Endothelial cell of umbilical vein (primary cell): ENCODE measurements around the gene GNE. TPM values are rescaled to one million over a fixed set of nuclear protein-coding genes. Genes with fewer than 3 reads are reported as not detected.

ENCODE experiments used
- BruUV-seq: library from RNA; stranded (reverse); fragments of 400-500 nt; replicated peaks from 2 replicates; lab custom pipeline; 2021; lab: Mats Ljungman, UMichigan
- CTCF ChIA-PET: fragments of 300-600, 350-600 bp; sonication (Branson Sonifier 250); formaldehyde crosslinking; loops from one replicate; lab custom pipeline; 2021; ENCODE audit warnings: antibody characterized with exemption, inconsistent platforms; lab: Charles Lee
- POLR2A ChIA-PET: fragments of 300-600, 350-600 bp; sonication (Branson Sonifier 250); formaldehyde crosslinking; loops from one replicate; lab custom pipeline; 2021; ENCODE audit warnings: antibody characterized with exemption, inconsistent platforms; lab: Charles Lee
- DNase-seq: peaks from one replicate; pipeline ENCODE4 v3.0.0-alpha.2; 2011; ENCODE audit warnings: low read depth, low spot score
- FAIRE-seq: peaks from 2 replicates; lab custom pipeline; 2011; peaks lifted over from hg19 to GRCh38; lab: Jason Lieb, UNC
- H2AFZ ChIP-seq: 2 replicates; pipeline ENCODE4 v1.6.0; 2012; ENCODE audit warnings: low read depth, low read length, control low read depth, inconsistent platforms
- H3K27ac ChIP-seq: 2 replicates; pipeline ENCODE4 v1.5.1; 2011; ENCODE audit warnings: low read depth, mild to moderate bottlenecking, control low read depth, low read length, moderate library complexity; ENCODE audit not compliant: insufficient read depth
- H3K27me3 ChIP-seq, 2 experiments: 2 replicates each; pipeline versions ENCODE4 v1.6.0 to v1.6.1; 2011; ENCODE audit warnings: low read length in 2 of 2, mixed read lengths in 1 of 2; ENCODE audit not compliant: control insufficient read depth in 2 of 2, insufficient read depth in 2 of 2
- H3K36me3 ChIP-seq, 2 experiments: 2 replicates in 1 of 2; 3 replicates in 1 of 2; pipeline ENCODE4 v1.5.1; 2011; ENCODE audit warnings: low read length in 2 of 2, mild to moderate bottlenecking in 1 of 2, moderate library complexity in 1 of 2; ENCODE audit not compliant: control insufficient read depth in 2 of 2, insufficient read depth in 2 of 2; ENCODE audit errors: extremely low read depth in 1 of 2
- H3K4me1 ChIP-seq: 3 replicates; pipeline ENCODE4 v1.5.1; 2011; ENCODE audit warnings: mild to moderate bottlenecking, low read length; ENCODE audit not compliant: control insufficient read depth, insufficient read depth; ENCODE audit errors: extremely low read depth
- H3K4me2 ChIP-seq: 2 replicates; pipeline ENCODE4 v1.6.1; 2011; ENCODE audit warnings: low read length, control low read depth, mixed read lengths; ENCODE audit not compliant: insufficient read depth
- H3K4me3 ChIP-seq, 3 experiments: fragments of 200-600 bp in 1 of 3; sonication (generic), shearing (Covaris generic) in 1 of 3; replicated peaks in 1 of 3; 2 replicates each; pipeline ENCODE4 v1.5.1; 2011 to 2016; ENCODE audit warnings: control low read depth in 3 of 3, low read length in 3 of 3, mild to moderate bottlenecking in 2 of 3, inconsistent platforms in 1 of 3, low read depth in 1 of 3, moderate library complexity in 1 of 3; ENCODE audit not compliant: insufficient read depth in 1 of 3
- H3K79me2 ChIP-seq: 2 replicates; pipeline ENCODE4 v1.6.0; 2012; ENCODE audit warnings: low read length, inconsistent platforms; ENCODE audit not compliant: control insufficient read depth, insufficient read depth
- H3K9ac ChIP-seq: replicated peaks from 2 replicates; pipeline ENCODE3; 2011; ENCODE audit warnings: low read length, control low read depth; ENCODE audit not compliant: insufficient read depth; ENCODE audit errors: extremely low read depth
- H3K9me1 ChIP-seq: replicated peaks from 3 replicates; pipeline ENCODE4 v1.6.0; 2011; ENCODE audit warnings: mild to moderate bottlenecking, low read length; ENCODE audit not compliant: control insufficient read depth, insufficient read depth; ENCODE audit errors: extremely low read depth
- H3K9me3 ChIP-seq: replicated peaks from 2 replicates; pipeline ENCODE4 v1.5.1; 2012; ENCODE audit warnings: low read length, inconsistent platforms; ENCODE audit not compliant: control insufficient read depth, insufficient read depth
- H4K20me1 ChIP-seq: replicated peaks from 2 replicates; pipeline ENCODE3; 2011; ENCODE audit warnings: mild to moderate bottlenecking, low read length; ENCODE audit not compliant: control insufficient read depth, insufficient read depth; ENCODE audit errors: extremely low read depth
- EZH2 ChIP-seq: IDR thresholded peaks from 2 replicates; pipeline ENCODE4 v1.6.1; 2012; ENCODE audit warnings: borderline replicate concordance, low read depth, mild to moderate bottlenecking, moderate library complexity, low read length, inconsistent platforms; ENCODE audit not compliant: severe bottlenecking
- FOS ChIP-seq: IDR thresholded peaks from 2 replicates; pipeline ENCODE4 v1.6.1; 2011; ENCODE audit warnings: mild to moderate bottlenecking, low read length, moderate library complexity, borderline replicate concordance; ENCODE audit not compliant: insufficient read depth
- GATA2 ChIP-seq: IDR thresholded peaks from 2 replicates; pipeline ENCODE4 v1.7.0; 2011; ENCODE audit warnings: low read depth, mild to moderate bottlenecking, moderate library complexity, mixed read lengths, low read length; ENCODE audit not compliant: insufficient read length, insufficient read depth
- JUN ChIP-seq: IDR thresholded peaks from 2 replicates; pipeline ENCODE4 v1.6.1; 2011; ENCODE audit warnings: borderline replicate concordance, low read depth; ENCODE audit not compliant: insufficient read length, insufficient read depth
- MYC ChIP-seq: IDR thresholded peaks from one replicate; pipeline ENCODE4 v1.6.1; 2011; ENCODE audit warnings: mild to moderate bottlenecking, low read depth, low read length
- POLR2A ChIP-seq: IDR thresholded peaks from 2 replicates; pipeline ENCODE4 v1.6.1; 2012; ENCODE audit warnings: low read depth, mild to moderate bottlenecking, control low read depth, low read length
- POLR2AphosphoS5 ChIP-seq: IDR thresholded peaks from 2 replicates; pipeline ENCODE4 v1.6.1; 2012; ENCODE audit warnings: low read depth, mild to moderate bottlenecking, control low read depth, low read length, moderate library complexity; ENCODE audit not compliant: insufficient read depth
- dilution Hi-C: fragments of 300-500 bp; cut with MboI; formaldehyde crosslinking; loops from one replicate; pipeline ENCODE4 v1.15.0; 2019; ENCODE audit warnings: low sequenced_read_pairs; ENCODE audit not compliant: extremely low pct_ligation_motif_present
- intact Hi-C: fragments of 100-400 bp; cut with micrococcal nuclease; formaldehyde crosslinking; loops from one replicate; pipeline ENCODE4 v1.10.0; 2022
- polyA plus RNA-seq, 4 experiments: library from polyadenylated mRNA; depleted of rRNA in 3 of 4; stranded (reverse) in 3 of 4; unstranded in 1 of 4; fragments of >200 nt; gene quantifications; 2 replicates each; pipeline versions ENCODE4 v1.2.1 to v1.2.3, GENCODE V29; 2011 to 2012; ENCODE audit warnings: missing spikeins in 1 of 4
- total RNA-seq: library from RNA; stranded (reverse); gene quantifications from 2 replicates; pipeline ENCODE4 v1.2.3, GENCODE V29; 2021
- TF ChIP-seq, protein P1 (sequence below): IDR thresholded peaks from 2 replicates; pipeline ENCODE4 v1.6.1; 2011; ENCODE audit not compliant: insufficient read depth, insufficient read length
- TF ChIP-seq, protein P2 (sequence below), 2 donors: IDR thresholded peaks; 1 replicate in 1 of 2; 2 replicates in 1 of 2; pipeline ENCODE4 v1.5.1; 2011; ENCODE audit warnings: low read length in 2 of 2, mild to moderate bottlenecking in 2 of 2, moderate library complexity in 2 of 2, control low read depth in 1 of 2, inconsistent platforms in 1 of 2, low read depth in 1 of 2; ENCODE audit not compliant: insufficient read depth in 1 of 2; ENCODE audit errors: extremely low read depth in 1 of 2

Gene GNE
- total and polyA plus RNA-seq, 2 donors (not counting 3 experiments of a cell fraction or from before 2014, with no cell fraction given): 8.5 to 11.4 TPM

DNA sequence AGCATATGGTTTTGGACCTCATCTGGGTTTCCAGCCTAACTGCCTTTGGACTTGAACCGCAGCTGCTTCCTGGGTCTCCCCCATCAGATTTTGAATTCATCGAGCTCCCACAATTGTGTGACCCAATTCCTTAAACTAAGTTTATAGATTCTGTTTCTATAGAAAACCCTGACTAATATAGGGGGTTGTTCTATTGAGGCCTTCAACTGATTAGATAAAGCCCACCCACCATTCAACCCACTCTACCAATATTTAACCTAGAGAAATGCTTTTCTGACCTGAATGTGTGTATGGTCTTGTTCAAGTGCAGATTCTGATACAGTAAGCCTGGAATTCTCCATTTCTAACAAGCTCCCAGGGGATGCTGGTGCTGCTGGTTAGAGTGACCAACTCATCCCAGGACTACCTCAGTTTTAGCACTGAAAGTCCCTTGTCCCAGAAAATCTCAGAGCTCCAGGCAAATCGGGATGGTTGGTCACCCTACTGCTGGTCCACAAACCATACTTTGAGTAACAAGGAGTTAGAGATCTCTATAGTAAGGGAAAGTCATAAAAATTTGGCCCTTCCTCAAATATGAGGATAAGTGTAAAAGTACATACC, 31.7 kb upstream of the GNE start:
- H3K36me3 ChIP-seq: no peaks in the 10 kb centered on the region
- no peaks in the 10 kb centered on the region for H3K79me2 ChIP-seq
- no peaks in the 10 kb centered on the region for H3K27me3 ChIP-seq
- DNase-seq (no peak), FAIRE-seq (no peak)
- no peaks in the 10 kb centered on the region for H3K9me3 ChIP-seq
- no peaks in the 10 kb centered on the region for H3K4me1 ChIP-seq
- intact Hi-C loops: no loop called here
- dilution Hi-C loops: no loop called here
- ChIA-PET POLR2A (no interaction called here), CTCF (interaction anchor here (1.0 to 1.3 kb wide), 4 partner anchors 12 to 41 kb away, joined by 3 to 4 read pairs (median 3); no protein-coding TSS in a partner anchor)
- H3K9ac ChIP-seq: no peak overlapping the region
- no peak overlapping the region for H3K4me3 ChIP-seq
- TF ChIP-seq GATA2 (no peak), POLR2AphosphoS5 (no peak), EZH2 (no peak), FOS (no peak), MYC (no peak), POLR2A (no peak), JUN (no peak)
- TF ChIP-seq, protein P1, sequence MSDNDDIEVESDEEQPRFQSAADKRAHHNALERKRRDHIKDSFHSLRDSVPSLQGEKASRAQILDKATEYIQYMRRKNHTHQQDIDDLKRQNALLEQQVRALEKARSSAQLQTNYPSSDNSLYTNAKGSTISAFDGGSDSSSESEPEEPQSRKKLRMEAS: no peak
- TF ChIP-seq, protein P2, sequence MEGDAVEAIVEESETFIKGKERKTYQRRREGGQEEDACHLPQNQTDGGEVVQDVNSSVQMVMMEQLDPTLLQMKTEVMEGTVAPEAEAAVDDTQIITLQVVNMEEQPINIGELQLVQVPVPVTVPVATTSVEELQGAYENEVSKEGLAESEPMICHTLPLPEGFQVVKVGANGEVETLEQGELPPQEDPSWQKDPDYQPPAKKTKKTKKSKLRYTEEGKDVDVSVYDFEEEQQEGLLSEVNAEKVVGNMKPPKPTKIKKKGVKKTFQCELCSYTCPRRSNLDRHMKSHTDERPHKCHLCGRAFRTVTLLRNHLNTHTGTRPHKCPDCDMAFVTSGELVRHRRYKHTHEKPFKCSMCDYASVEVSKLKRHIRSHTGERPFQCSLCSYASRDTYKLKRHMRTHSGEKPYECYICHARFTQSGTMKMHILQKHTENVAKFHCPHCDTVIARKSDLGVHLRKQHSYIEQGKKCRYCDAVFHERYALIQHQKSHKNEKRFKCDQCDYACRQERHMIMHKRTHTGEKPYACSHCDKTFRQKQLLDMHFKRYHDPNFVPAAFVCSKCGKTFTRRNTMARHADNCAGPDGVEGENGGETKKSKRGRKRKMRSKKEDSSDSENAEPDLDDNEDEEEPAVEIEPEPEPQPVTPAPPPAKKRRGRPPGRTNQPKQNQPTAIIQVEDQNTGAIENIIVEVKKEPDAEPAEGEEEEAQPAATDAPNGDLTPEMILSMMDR (IDR thresholded peaks at IDR 0.05; ENCODE audit: extremely low read depth in 1 of 2, insufficient read depth in 1 of 2, low read depth in 1 of 2, low read length in 2 of 2): no peak
- no peaks in the 10 kb centered on the region for H4K20me1 ChIP-seq
- H2AFZ ChIP-seq: no peak overlapping the region
- no TSS peak for BruUV-seq
- no peak overlapping the region for H3K4me2 ChIP-seq
- no peak overlapping the region for H3K27ac ChIP-seq
- no peaks in the 10 kb centered on the region for H3K9me1 ChIP-seq
